ACC112 (cell line): ENCODE results near the gene EHF.
"Not testable (repeated sequence)": the region's sequence is repeated elsewhere in the genome, so short reads cannot be mapped to it uniquely, and the experiment has no call there.

ENCODE experiments used
- H2AFZ ChIP-seq: fragments of 200-600 bp; sonication (generic); one replicate; pipeline ENCODE4 v1.6.0; 2017; ENCODE audit warnings: antibody characterized with exemption, low read length; ENCODE audit not compliant: unreplicated experiment
- H3K27ac ChIP-seq: fragments of 200-600 bp; sonication (generic); 2 replicates; pipeline ENCODE4 v1.5.1; 2014; ENCODE audit warnings: low read depth, mild to moderate bottlenecking, antibody characterized with exemption, low read length, moderate library complexity
- H3K27me3 ChIP-seq: fragments of 200-600 bp; sonication (generic); 2 replicates; pipeline ENCODE4 v1.6.1; 2014; ENCODE audit warnings: mild to moderate bottlenecking, antibody characterized with exemption, low read length, moderate library complexity, mixed read lengths; ENCODE audit not compliant: insufficient read depth
- H3K36me3 ChIP-seq: fragments of 200-600 bp; sonication (generic); 2 replicates; pipeline ENCODE4 v1.6.1; 2016; ENCODE audit warnings: mild to moderate bottlenecking, antibody characterized with exemption, low read length, moderate library complexity, mixed read lengths; ENCODE audit not compliant: insufficient read depth
- H3K4me1 ChIP-seq: fragments of 200-600 bp; sonication (generic); one replicate; pipeline ENCODE4 v1.6.1; 2016; ENCODE audit warnings: low read length, mixed read lengths; ENCODE audit not compliant: insufficient read depth, unreplicated experiment, control insufficient read depth
- H3K4me3 ChIP-seq: fragments of 200-600 bp; sonication (generic); 2 replicates; pipeline ENCODE4 v1.5.1; 2014; ENCODE audit warnings: mild to moderate bottlenecking, low read depth, low read length
- H3K79me2 ChIP-seq: fragments of 200-600 bp; sonication (generic); one replicate; pipeline ENCODE4 v1.6.0; 2016; ENCODE audit warnings: low read length; ENCODE audit not compliant: control insufficient read depth, unreplicated experiment, insufficient read depth

Gene EHF

DNA sequence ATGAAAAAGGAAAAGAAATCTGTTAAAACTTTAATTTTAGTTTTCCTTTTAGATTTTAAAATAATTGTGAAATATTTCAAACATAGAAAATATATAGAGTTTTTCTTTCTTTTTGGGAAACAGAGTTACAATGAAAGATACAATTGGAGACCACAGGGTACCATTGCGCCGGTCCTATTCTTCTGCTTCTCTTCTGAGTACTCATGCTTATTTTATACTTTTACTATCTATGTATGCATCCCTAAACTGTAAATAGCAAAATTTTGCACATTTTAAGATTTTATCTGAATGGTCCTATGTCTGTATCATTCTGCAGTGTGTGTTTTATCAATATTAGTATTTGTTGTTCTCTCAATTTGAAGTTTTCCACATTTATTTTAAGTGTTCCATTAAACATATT is 65.0 kb downstream of the EHF start:
- Histone ChIP-seq H2AFZ (no peak overlapping the region), H3K27ac (peak overlapping the region; percentile 31), H3K4me1 (peaks cover 29% of the 10 kb centered on the region), H3K4me3 (no peak overlapping the region), H3K27me3 (no peaks in the 10 kb centered on the region), H3K36me3 (no peaks in the 10 kb centered on the region), H3K79me2 (no peaks in the 10 kb centered on the region)

- not testable (repeated sequence) for H3K4me1 ChIP-seq, H3K4me3 ChIP-seq, H3K79me2 ChIP-seq, H2AFZ ChIP-seq, H3K27me3 ChIP-seq, H3K27ac ChIP-seq, H3K36me3 ChIP-seq
These were observed 71.4 kb downstream of the EHF start for GRCh38 chr11:34692299-34692698.

DNA sequence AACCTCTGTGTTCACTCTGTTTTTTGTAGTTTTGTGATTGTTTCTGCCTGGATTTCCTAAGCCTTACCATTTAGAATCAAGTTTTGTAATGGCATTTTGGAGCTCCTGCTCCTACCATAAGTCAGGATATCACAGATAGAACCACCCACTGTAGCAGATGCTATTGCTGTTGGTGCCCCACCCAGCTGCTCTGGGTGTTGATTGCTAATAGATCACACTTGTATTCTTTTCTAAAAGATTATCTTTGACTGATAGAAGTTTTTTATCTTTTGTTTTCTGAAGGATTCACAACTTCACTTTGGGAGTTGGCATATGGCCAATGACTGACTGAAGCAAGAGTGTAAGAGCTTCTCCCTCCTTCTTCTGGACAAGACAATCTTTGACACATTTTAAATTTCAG is 76.0 kb downstream of the EHF start:
- H3K36me3 ChIP-seq: no peaks in the 10 kb centered on the region
- no peak overlapping the region for H3K4me3 ChIP-seq
- H3K79me2 ChIP-seq: no peaks in the 10 kb centered on the region
- H2AFZ ChIP-seq: no peak overlapping the region
- H3K27me3 ChIP-seq: no peaks in the 10 kb centered on the region
- H3K4me1 ChIP-seq: no peaks in the 10 kb centered on the region
- no peak overlapping the region for H3K27ac ChIP-seq

DNA sequence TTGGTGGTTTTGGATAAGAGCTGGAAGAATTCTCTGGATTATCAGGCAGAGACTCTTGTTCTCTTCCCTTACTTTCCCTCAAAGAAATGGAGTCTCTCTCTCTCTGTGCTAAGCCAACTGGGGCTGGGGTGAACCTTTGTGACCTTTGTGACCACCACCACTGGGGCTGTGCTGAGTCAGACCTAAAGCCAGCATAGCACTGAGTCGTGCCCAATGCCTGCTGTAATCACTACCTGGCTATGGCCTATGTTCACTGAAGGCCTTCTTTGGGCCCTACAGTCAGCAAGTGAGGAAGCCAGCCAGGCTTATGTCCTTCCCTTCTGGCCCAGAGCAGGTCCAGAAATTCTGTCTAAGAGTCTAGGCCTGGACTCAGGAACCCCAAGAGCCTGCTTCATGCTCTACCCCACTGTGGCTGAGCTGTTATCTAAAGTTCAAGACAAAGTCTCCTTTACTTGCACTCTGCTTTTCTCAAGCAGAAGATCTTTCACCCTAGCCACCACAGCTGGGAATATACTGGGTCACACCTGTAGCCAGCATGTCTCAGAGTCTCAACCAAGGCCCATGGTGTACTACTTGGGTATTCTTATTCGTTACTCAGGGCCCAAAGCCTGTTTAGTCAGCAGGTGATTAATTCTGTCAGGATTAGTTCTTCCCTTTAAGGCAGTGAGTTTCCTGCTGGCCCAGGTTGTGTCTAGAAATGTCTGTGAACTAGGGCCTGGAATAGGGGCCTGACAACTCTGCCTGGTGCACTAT is 86.0 kb downstream of the EHF start:
- no peak overlapping the region for H3K27ac ChIP-seq
- no peak overlapping the region for H2AFZ ChIP-seq
- no peaks in the 10 kb centered on the region for H3K4me1 ChIP-seq
- peaks cover 3% of the 10 kb centered on the region; the same call in 1 of the 2 replicates for H3K36me3 ChIP-seq
- H3K27me3 ChIP-seq: no peaks in the 10 kb centered on the region
- H3K79me2 ChIP-seq: no peaks in the 10 kb centered on the region
- H3K4me3 ChIP-seq: no peak overlapping the region

GRCh38 chr11:34707462-34707840 is 86.6 kb downstream of the EHF start:
- Histone ChIP-seq H3K4me3 (no peak overlapping the region), H3K36me3 (peaks cover 3% of the 10 kb centered on the region; the same call in 1 of the 2 replicates), H3K27me3 (no peaks in the 10 kb centered on the region), H3K79me2 (no peaks in the 10 kb centered on the region), H3K4me1 (no peaks in the 10 kb centered on the region), H2AFZ (no peak overlapping the region), H3K27ac (no peak overlapping the region)
